ENCODE results near the gene EMC8.

DNA sequence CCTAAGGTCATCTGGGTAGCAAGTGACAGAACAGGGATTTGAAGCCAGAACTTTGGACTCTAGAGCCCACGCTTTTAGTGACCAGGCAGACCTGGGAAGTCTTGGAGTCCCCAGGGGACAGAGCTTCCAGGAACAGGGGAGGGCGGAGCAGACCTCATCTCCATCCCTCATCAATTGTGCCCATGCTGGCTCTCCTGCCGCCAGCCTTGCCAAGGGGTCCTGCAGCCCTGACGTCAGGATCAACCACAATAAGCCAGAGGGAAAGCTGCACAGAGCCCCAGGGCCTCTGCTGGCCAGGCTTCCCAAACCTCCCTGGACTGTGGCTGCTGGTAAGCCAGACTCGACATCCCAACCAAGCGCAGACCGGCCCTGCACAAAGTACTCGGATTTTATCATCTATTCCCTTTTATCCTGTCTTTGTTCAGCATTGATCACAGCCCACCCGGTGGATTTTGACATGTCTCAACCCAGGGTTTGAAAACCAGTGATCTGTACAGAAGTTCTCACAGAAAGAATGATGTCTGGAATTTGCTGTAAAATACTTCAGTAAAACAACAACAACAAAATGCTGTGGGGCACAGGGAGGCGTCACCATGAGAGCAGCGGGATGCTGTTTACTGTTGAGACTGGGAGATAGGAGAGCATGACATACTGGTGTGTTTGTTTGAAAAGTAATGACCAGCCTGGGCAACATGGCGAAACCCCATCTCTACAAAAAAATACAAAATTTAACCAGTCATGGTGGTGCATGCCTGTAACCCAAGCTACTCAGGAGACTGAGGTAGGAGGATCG, 60.2 kb downstream of the EMC8 start:
- TF ChIP-seq, protein P1, sequence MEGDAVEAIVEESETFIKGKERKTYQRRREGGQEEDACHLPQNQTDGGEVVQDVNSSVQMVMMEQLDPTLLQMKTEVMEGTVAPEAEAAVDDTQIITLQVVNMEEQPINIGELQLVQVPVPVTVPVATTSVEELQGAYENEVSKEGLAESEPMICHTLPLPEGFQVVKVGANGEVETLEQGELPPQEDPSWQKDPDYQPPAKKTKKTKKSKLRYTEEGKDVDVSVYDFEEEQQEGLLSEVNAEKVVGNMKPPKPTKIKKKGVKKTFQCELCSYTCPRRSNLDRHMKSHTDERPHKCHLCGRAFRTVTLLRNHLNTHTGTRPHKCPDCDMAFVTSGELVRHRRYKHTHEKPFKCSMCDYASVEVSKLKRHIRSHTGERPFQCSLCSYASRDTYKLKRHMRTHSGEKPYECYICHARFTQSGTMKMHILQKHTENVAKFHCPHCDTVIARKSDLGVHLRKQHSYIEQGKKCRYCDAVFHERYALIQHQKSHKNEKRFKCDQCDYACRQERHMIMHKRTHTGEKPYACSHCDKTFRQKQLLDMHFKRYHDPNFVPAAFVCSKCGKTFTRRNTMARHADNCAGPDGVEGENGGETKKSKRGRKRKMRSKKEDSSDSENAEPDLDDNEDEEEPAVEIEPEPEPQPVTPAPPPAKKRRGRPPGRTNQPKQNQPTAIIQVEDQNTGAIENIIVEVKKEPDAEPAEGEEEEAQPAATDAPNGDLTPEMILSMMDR (conservative IDR thresholded peaks at IDR 0.05), result no peak
- no peak for TF ChIP-seq ZFX (IDR thresholded peaks at IDR 0.05)
